Panc1 (cell line): Measurements from ENCODE around the gene FLYWCH2. TPM values are rescaled to one million over a fixed set of nuclear protein-coding genes. Genes with fewer than 3 reads are reported as not detected.

Experiments
- ATAC-seq: fragments of 200-7000 bp; cut with Tn5 transposase; 2 replicates; pipeline ENCODE4 v1.9.1; 2020; ENCODE audit warnings: mild to moderate bottlenecking, moderate library complexity
- BruUV-seq: library from RNA; stranded (reverse); fragments of 400-500 nt; replicated peaks from 2 replicates; lab custom pipeline; 2021; lab: Mats Ljungman, UMichigan
- CTCF ChIA-PET: fragments of 300-600 bp; sonication (Branson Sonifier 250); formaldehyde crosslinking; loops from one replicate; lab custom pipeline; 2022; ENCODE audit warnings: antibody characterized with exemption; lab: Charles Lee
- POLR2A ChIA-PET: fragments of 300-600 bp; sonication (Branson Sonifier 250); formaldehyde crosslinking; loops from one replicate; lab custom pipeline; 2022; ENCODE audit warnings: antibody characterized with exemption; lab: Charles Lee
- DNase-seq: peaks from one replicate; pipeline ENCODE4 v3.0.0-alpha.2; 2010; ENCODE audit warnings: low read depth, low spot score
- H3K27ac ChIP-seq: 2 replicates; pipeline ENCODE4 v1.5.1; 2011; ENCODE audit warnings: mild to moderate bottlenecking, low read length, inconsistent platforms
- H3K27me3 ChIP-seq: fragments of 200-500 bp; sonication (Bioruptor generic); 2 replicates; pipeline ENCODE4 v1.6.0; 2014; ENCODE audit warnings: low read length, inconsistent platforms; ENCODE audit not compliant: control insufficient read depth, insufficient read depth
- H3K36me3 ChIP-seq: fragments of 200-500 bp; sonication (Bioruptor generic); 2 replicates; pipeline ENCODE4 v1.5.1; 2014; ENCODE audit warnings: inconsistent platforms, mild to moderate bottlenecking, low read length, moderate library complexity; ENCODE audit not compliant: control insufficient read depth, insufficient read depth
- H3K4me1 ChIP-seq: 2 replicates; pipeline ENCODE4 v1.5.1; 2011; ENCODE audit warnings: inconsistent platforms, mild to moderate bottlenecking, low read length, moderate library complexity; ENCODE audit not compliant: control insufficient read depth, insufficient read depth
- H3K4me3 ChIP-seq, 2 experiments: 2 replicates each; pipeline ENCODE4 v1.5.1; 2011 to 2012; ENCODE audit warnings: low read depth in 2 of 2, low read length in 2 of 2, mild to moderate bottlenecking in 2 of 2, inconsistent platforms in 1 of 2, moderate library complexity in 1 of 2
- H3K9me3 ChIP-seq: fragments of 200-500 bp; sonication (Bioruptor generic); 2 replicates; pipeline ENCODE4 v1.5.1; 2014; ENCODE audit warnings: low read depth, mild to moderate bottlenecking, inconsistent platforms, low read length, moderate library complexity; ENCODE audit not compliant: control insufficient read depth, insufficient read depth
- CTCF ChIP-seq: fragments of 450-650 bp; IDR thresholded peaks from 2 replicates; pipeline ENCODE4 v1.5.1; 2017; ENCODE audit warnings: mild to moderate bottlenecking
- POLR2AphosphoS5 ChIP-seq: IDR thresholded peaks from 2 replicates; pipeline ENCODE4 v1.6.1; 2012; ENCODE audit warnings: mild to moderate bottlenecking, low read depth, low read length, moderate library complexity
- REST ChIP-seq, 2 experiments: IDR thresholded peaks; 2 replicates each; pipeline ENCODE4 v1.6.1; 2011 to 2012; ENCODE audit warnings: low read depth in 2 of 2, control low read depth in 1 of 2, low read length in 1 of 2, mild to moderate bottlenecking in 1 of 2, moderate library complexity in 1 of 2; ENCODE audit not compliant: insufficient read depth in 1 of 2
- SIN3A ChIP-seq: IDR thresholded peaks from 2 replicates; pipeline ENCODE4 v1.6.1; 2012; ENCODE audit warnings: low read depth, mild to moderate bottlenecking, low read length, moderate library complexity, borderline replicate concordance; ENCODE audit not compliant: insufficient read depth
- TCF7L2 ChIP-seq: IDR thresholded peaks from 2 replicates; pipeline ENCODE4 v1.6.1; 2011; ENCODE audit warnings: mild to moderate bottlenecking, low read depth, low read length, inconsistent platforms
- in situ Hi-C: cut with HindIII; loops from 2 replicates; pipeline ENCODE4 v1.10.0; 2016; ENCODE audit warnings: low sequenced_read_pairs, low pct_unique_long_range_greater_than_20kb
- intact Hi-C: fragments of 100-400 bp; cut with micrococcal nuclease; formaldehyde crosslinking; loops from one replicate; pipeline ENCODE4 v1.10.0; 2022; ENCODE audit not compliant: unreplicated experiment
- total RNA-seq: library from RNA; stranded (reverse); gene quantifications from one replicate; pipeline ENCODE4 v1.2.1, GENCODE V29; 2021; ENCODE audit not compliant: unreplicated experiment

The FLYWCH2 gene
- total RNA-seq, 1 experiment from 2014 or later, result 77.3 TPM

GRCh38 chr16:2913603-2914002 is 30.6 kb downstream of the FLYWCH2 start:
- no peak for TF ChIP-seq POLR2AphosphoS5
- no peak for TF ChIP-seq REST (IDR thresholded peaks at IDR 0.05; ENCODE audit: insufficient read depth in 1 of 2, low read depth in 2 of 2, low read length in 1 of 2)
- TF ChIP-seq CTCF, result no peak
- no peak for TF ChIP-seq SIN3A
- no peak for TF ChIP-seq TCF7L2
- H3K4me1 ChIP-seq, result peaks cover 12% of the 10 kb centered on the region
- H3K27ac ChIP-seq, result no peak overlapping the region; the same call in 1 of the 2 replicates
- ChIA-PET CTCF (no interaction called here), POLR2A (no interaction called here)
- intact Hi-C loops (no loop called here), in situ Hi-C loops (no loop called here)
- peaks cover 2% of the 10 kb centered on the region; the same call in 1 of the 2 replicates for H3K36me3 ChIP-seq
- BruUV-seq, result no TSS peak
- no peaks in the 10 kb centered on the region for H3K9me3 ChIP-seq
- no peaks in the 10 kb centered on the region for H3K27me3 ChIP-seq
- no peak for ATAC-seq
- H3K4me3 ChIP-seq, result peak overlapping the region in 1 of 2 experiments; percentile 98; a peak in 2 of 4 replicates
- no peak for DNase-seq

- BruUV-seq, result no TSS peak
- POLR2A ChIA-PET, result no interaction called here
- intact Hi-C loops, result no loop called here
- CTCF ChIA-PET, result interaction anchor here (0.5 kb wide), 1 partner anchor 39 kb away, joined by 4 read pairs; no protein-coding TSS in a partner anchor
- DNase-seq (no peak), ATAC-seq (no peak)
- H3K27me3 ChIP-seq, result no peaks in the 10 kb centered on the region
- no peak overlapping the region for H3K27ac ChIP-seq
- no peak for TF ChIP-seq POLR2AphosphoS5
- no peak for TF ChIP-seq CTCF
- no peak overlapping the region for H3K4me3 ChIP-seq
- peaks cover 12% of the 10 kb centered on the region for H3K4me1 ChIP-seq
- H3K36me3 ChIP-seq, result peaks cover 2% of the 10 kb centered on the region; the same call in 1 of the 2 replicates
- no peaks in the 10 kb centered on the region for H3K9me3 ChIP-seq
- in situ Hi-C loops, result no loop called here
These were observed 31.2 kb downstream of the FLYWCH2 start for GRCh38 chr16:2914233-2914632.
